Neuronal stem cell (in vitro differentiated cells): ENCODE data around the gene LDB2.

Experiments
- DNase-seq: peaks from one replicate; pipeline ENCODE4 v3.0.0-alpha.2; 2013; ENCODE audit warnings: low spot score
- H2AFZ ChIP-seq: one replicate; pipeline ENCODE4 v1.6.1; 2013; ENCODE audit warnings: mild to moderate bottlenecking, low read length, inconsistent platforms
- H2AK5ac ChIP-seq: 2 replicates; pipeline ENCODE4 v1.6.1; 2013; ENCODE audit warnings: low read depth, mild to moderate bottlenecking, inconsistent platforms, low read length, moderate library complexity, mixed read lengths
- H2BK120ac ChIP-seq: 2 replicates; pipeline ENCODE4 v1.6.1; 2013; ENCODE audit warnings: low read depth, mild to moderate bottlenecking, inconsistent platforms, low read length, moderate library complexity, mixed read lengths
- H2BK12ac ChIP-seq: one replicate; pipeline ENCODE4 v1.6.1; 2013; ENCODE audit warnings: low read length, inconsistent platforms
- H2BK15ac ChIP-seq: 2 replicates; pipeline ENCODE4 v1.6.1; 2013; ENCODE audit warnings: mild to moderate bottlenecking, low read length, inconsistent platforms, mixed read lengths
- H2BK5ac ChIP-seq: one replicate; pipeline ENCODE4 v1.6.1; 2013; ENCODE audit warnings: inconsistent platforms, mild to moderate bottlenecking, low read length, moderate library complexity
- H3K14ac ChIP-seq: one replicate; pipeline ENCODE4 v1.6.1; 2013; ENCODE audit warnings: low read length, inconsistent platforms
- H3K18ac ChIP-seq: 2 replicates; pipeline ENCODE4 v1.6.1; 2013; ENCODE audit warnings: low read length, inconsistent platforms
- H3K23ac ChIP-seq: 2 replicates; pipeline ENCODE4 v1.6.1; 2013; ENCODE audit warnings: low read depth, mild to moderate bottlenecking, mixed read lengths, low read length, inconsistent platforms; ENCODE audit not compliant: poor library complexity
- H3K27ac ChIP-seq: replicated peaks from 3 replicates; pipeline ENCODE4 v1.5.1; 2013; ENCODE audit warnings: low read length, inconsistent platforms
- H3K27me3 ChIP-seq, 3 experiments: 2 replicates each; pipeline ENCODE4 v1.6.1; 2013; ENCODE audit warnings: low read length in 3 of 3, mild to moderate bottlenecking in 2 of 3, inconsistent platforms in 1 of 3, low read depth in 1 of 3, mixed read lengths in 1 of 3, moderate library complexity in 1 of 3; ENCODE audit not compliant: control insufficient read depth in 3 of 3, insufficient read depth in 3 of 3
- H3K36me3 ChIP-seq, 2 donors: replicated peaks in 1 of 2; 2 replicates each; pipeline ENCODE4 v1.6.1; 2013; ENCODE audit warnings: low read length in 2 of 2; ENCODE audit not compliant: control insufficient read depth in 2 of 2, insufficient read depth in 2 of 2
- H3K4ac ChIP-seq: 2 replicates; pipeline ENCODE4 v1.6.1; 2013; ENCODE audit warnings: inconsistent platforms, mild to moderate bottlenecking, low read length, moderate library complexity
- H3K4me1 ChIP-seq, 2 donors: 1 replicate in 1 of 2; 2 replicates in 1 of 2; pipeline ENCODE4 v1.6.1; 2013; ENCODE audit warnings: low read length in 2 of 2, low read depth in 1 of 2; ENCODE audit not compliant: control insufficient read depth in 2 of 2, insufficient read depth in 1 of 2
- H3K4me2 ChIP-seq: one replicate; pipeline ENCODE4 v1.6.1; 2013; ENCODE audit warnings: mild to moderate bottlenecking, low read length, inconsistent platforms; ENCODE audit not compliant: insufficient read depth, poor library complexity, severe bottlenecking
- H3K4me3 ChIP-seq, 2 donors: 2 replicates each; pipeline ENCODE4 v1.5.1; 2013; ENCODE audit warnings: low read length in 2 of 2, mild to moderate bottlenecking in 2 of 2, inconsistent platforms in 1 of 2, moderate library complexity in 1 of 2
- H3K79me1 ChIP-seq: one replicate; pipeline ENCODE4 v1.6.1; 2013; ENCODE audit warnings: low read depth, mild to moderate bottlenecking, inconsistent platforms, low read length, moderate library complexity
- H3K9ac ChIP-seq: one replicate; pipeline ENCODE4 v1.6.1; 2013; ENCODE audit warnings: mild to moderate bottlenecking, low read depth, low read length, inconsistent platforms; ENCODE audit not compliant: poor library complexity
- H3K9me3 ChIP-seq, 2 donors: replicated peaks in 1 of 2; 2 replicates each; pipeline versions ENCODE3 to v1.6.1; 2013; ENCODE audit warnings: low read length in 2 of 2, mild to moderate bottlenecking in 2 of 2, inconsistent platforms in 1 of 2, low read depth in 1 of 2, mixed read lengths in 1 of 2, moderate library complexity in 1 of 2; ENCODE audit not compliant: control insufficient read depth in 2 of 2, insufficient read depth in 1 of 2
- H4K8ac ChIP-seq: one replicate; pipeline ENCODE4 v1.6.1; 2013; ENCODE audit warnings: low read depth, mild to moderate bottlenecking, inconsistent platforms, low read length, moderate library complexity
- H4K91ac ChIP-seq: one replicate; pipeline ENCODE4 v1.6.1; 2013; ENCODE audit warnings: low read length, low read depth, mild to moderate bottlenecking, inconsistent platforms; ENCODE audit not compliant: poor library complexity
- WGBS, 2 donors: extraction: QIAGEN DNeasy Blood & Tissue Kit; methylation state at CpG; one replicate each; pipeline ENCODE4 v1.1.7; 2013; ENCODE audit warnings: missing lambda C conversion rate in 2 of 2, mixed read lengths in 1 of 2; ENCODE audit not compliant: insufficient read length in 2 of 2, insufficient replicate concordance in 1 of 2; ENCODE audit errors: extremely low coverage in 2 of 2; 5-methylcytosine and 5-hydroxymethylcytosine counted together

The LDB2 gene

DNA sequence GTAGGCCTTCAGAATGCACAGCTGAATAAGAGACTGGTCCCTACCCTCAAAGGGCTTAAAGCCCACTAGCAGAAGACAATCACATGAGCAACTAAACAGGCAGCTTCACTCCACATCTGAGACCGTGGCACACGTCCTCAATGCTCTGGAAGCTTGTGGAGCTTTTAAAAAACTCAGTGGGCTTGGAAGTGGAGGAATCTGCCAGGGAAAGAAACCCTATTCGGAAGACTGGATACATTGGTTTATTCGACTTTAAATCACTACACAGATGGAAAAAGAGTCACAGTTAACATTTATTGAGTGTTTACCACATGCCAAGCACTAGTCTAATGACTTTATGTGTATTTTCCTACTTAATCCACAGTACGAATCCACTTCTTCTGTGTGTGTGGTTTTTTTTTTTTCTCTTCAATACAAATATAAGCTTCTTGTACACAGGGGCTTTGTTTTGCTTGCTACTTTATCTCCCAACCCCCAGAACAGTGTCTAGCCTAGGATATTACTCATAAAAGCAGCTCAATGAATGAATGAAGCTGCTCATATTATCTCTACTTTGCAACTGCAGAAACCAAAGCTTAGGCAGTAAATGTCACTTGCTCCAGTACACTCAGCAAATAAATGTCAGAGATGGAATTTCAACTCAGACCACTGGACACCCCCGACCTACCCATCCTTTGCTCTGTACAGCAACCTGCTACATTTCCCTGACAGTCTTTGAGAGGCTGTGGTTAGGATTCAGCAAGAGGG, 137.7 kb downstream of the LDB2 start:
- H3K27me3 ChIP-seq = no peaks in the 10 kb centered on the region
- no peak overlapping the region for H2BK5ac ChIP-seq
- H3K36me3 ChIP-seq = no peaks in the 10 kb centered on the region
- H4K91ac ChIP-seq = no peak overlapping the region
- H3K4me3 ChIP-seq = no peak overlapping the region
- no peak overlapping the region for H2AK5ac ChIP-seq
- no peaks in the 10 kb centered on the region for H3K79me1 ChIP-seq
- no peak overlapping the region for H3K23ac ChIP-seq
- no CpG with 5 or more reads among the region's 6 CpGs for WGBS, 2 donors
- no peak overlapping the region for H3K18ac ChIP-seq
- no peak overlapping the region for H4K8ac ChIP-seq
- no peak overlapping the region for H3K9ac ChIP-seq
- H3K4me1 ChIP-seq = peaks cover 2 to 6% of the 10 kb centered on the region in 2 donors
- H2BK15ac ChIP-seq = no peak overlapping the region
- H2BK120ac ChIP-seq = no peak overlapping the region
- H3K14ac ChIP-seq = no peak overlapping the region
- H3K9me3 ChIP-seq = no peaks in the 10 kb centered on the region
- no peak overlapping the region for H3K27ac ChIP-seq
- no peak overlapping the region for H3K4ac ChIP-seq
- no peak overlapping the region for H2BK12ac ChIP-seq
- H2AFZ ChIP-seq = no peak overlapping the region
- no peak for DNase-seq
- H3K4me2 ChIP-seq = no peak overlapping the region

DNA sequence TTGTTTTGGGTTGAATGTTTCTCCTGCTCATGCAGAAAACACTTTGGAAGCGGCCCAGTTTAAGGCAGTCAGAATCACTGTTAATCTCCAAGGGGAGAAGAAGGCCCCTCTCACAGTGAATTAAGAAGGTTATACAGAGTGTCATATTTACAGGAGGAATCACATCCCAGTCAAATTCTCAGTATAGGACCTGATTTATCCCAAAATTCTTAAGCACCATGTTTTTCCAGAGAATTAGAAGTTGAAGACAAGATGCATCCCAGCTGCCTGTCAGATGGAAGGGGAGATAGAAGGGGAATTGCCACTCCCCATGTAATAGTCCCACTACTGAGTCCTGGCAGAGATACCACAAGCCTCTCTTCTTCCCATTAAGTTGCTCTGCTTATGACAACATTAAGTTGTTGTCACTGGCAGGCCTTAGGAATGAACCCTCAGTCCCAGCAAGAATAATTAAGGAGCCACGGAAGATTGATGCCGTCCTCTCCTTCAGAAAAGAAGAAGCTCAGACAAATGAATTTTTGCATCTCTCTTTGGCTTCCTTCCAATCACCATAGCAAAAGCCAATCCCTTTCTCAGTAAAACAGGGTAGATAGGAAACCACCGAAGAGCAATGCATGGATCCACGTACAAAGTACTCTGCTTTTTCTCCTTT, 138.4 kb downstream of the LDB2 start:
- no peak overlapping the region for H3K4me3 ChIP-seq
- no peak overlapping the region for H2BK120ac ChIP-seq
- no peak overlapping the region for H3K4ac ChIP-seq
- H2AK5ac ChIP-seq = no peak overlapping the region
- WGBS, 2 donors = no CpG with 5 or more reads among the region's 5 CpGs
- no peak overlapping the region for H3K9ac ChIP-seq
- peaks cover 2 to 6% of the 10 kb centered on the region in 2 donors for H3K4me1 ChIP-seq
- no peak overlapping the region for H4K91ac ChIP-seq
- no peaks in the 10 kb centered on the region for H3K27me3 ChIP-seq
- no peak overlapping the region for H3K4me2 ChIP-seq
- H3K14ac ChIP-seq = no peak overlapping the region
- no peaks in the 10 kb centered on the region for H3K9me3 ChIP-seq
- no peak overlapping the region for H2AFZ ChIP-seq
- no peak overlapping the region for H3K23ac ChIP-seq
- no peak for DNase-seq
- no peaks in the 10 kb centered on the region for H3K79me1 ChIP-seq
- no peak overlapping the region for H2BK15ac ChIP-seq
- H4K8ac ChIP-seq = no peak overlapping the region
- no peak overlapping the region for H3K18ac ChIP-seq
- H2BK5ac ChIP-seq = no peak overlapping the region
- no peaks in the 10 kb centered on the region for H3K36me3 ChIP-seq
- no peak overlapping the region for H2BK12ac ChIP-seq
- H3K27ac ChIP-seq = no peak overlapping the region

DNA sequence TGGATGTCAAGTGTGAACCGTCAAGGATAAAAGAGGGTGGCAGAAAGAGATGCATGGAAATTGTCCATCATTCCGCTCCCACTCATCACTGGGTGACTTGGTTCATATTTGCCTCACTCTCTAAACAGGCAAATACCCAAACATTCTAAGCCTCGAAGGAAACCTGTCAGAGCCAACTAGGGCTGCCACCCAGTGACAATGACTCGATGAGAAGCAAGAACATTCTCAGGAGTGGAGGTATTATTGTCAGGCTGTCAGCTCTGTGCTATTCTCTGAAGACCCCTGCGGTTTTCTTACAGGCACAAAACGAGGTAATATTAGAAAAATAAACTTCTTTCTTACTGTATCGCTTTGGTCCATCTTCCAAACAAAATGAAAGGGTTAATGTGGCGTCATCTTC, 139.6 kb downstream of the LDB2 start:
- Histone ChIP-seq H3K9ac (no peak overlapping the region), H3K23ac (no peak overlapping the region), H3K18ac (no peak overlapping the region), H2BK120ac (no peak overlapping the region), H3K9me3 (no peaks in the 10 kb centered on the region), H3K36me3 (no peaks in the 10 kb centered on the region), H3K4me2 (no peak overlapping the region), H3K4me3 (no peak overlapping the region), H2AK5ac (no peak overlapping the region), H3K27ac (no peak overlapping the region), H4K8ac (no peak overlapping the region), H3K14ac (no peak overlapping the region), H4K91ac (no peak overlapping the region), H2BK15ac (no peak overlapping the region), H2BK5ac (no peak overlapping the region), H3K4ac (no peak overlapping the region), H3K27me3 (no peaks in the 10 kb centered on the region), H3K4me1 (peaks cover 2 to 6% of the 10 kb centered on the region in 2 donors), H2BK12ac (no peak overlapping the region), H3K79me1 (no peaks in the 10 kb centered on the region), H2AFZ (no peak overlapping the region)
- no CpG with 5 or more reads among the region's 8 CpGs for WGBS, 2 donors
- no peak for DNase-seq

DNA sequence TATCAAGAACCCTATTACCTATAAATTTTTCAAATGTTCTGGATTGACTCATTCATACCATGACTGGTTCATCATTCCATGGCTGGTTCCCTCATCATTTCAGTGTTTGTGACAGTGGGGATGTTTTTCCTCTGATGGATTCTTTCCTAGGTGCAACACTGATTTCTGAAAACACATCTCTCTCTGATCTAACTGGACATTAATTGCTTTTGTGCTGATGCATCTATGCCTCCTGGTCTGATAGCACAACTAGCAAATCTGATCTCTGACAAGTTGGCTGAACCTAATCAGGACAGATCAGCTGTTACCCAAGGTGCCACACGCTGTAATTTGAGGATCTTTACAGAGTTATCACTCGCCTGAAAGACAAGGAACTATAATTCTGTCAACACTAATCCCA, 140.2 kb downstream of the LDB2 start:
- H4K8ac ChIP-seq = no peak overlapping the region
- no peak overlapping the region for H3K18ac ChIP-seq
- H2BK5ac ChIP-seq = no peak overlapping the region
- H3K4ac ChIP-seq = no peak overlapping the region
- no peak overlapping the region for H2BK120ac ChIP-seq
- H3K9ac ChIP-seq = no peak overlapping the region
- no peak overlapping the region for H4K91ac ChIP-seq
- no peak overlapping the region for H2BK12ac ChIP-seq
- WGBS, 2 donors = no CpG with 5 or more reads among the region's 2 CpGs
- no peak overlapping the region for H2BK15ac ChIP-seq
- H3K27ac ChIP-seq = no peak overlapping the region
- no peak overlapping the region for H3K14ac ChIP-seq
- H3K4me2 ChIP-seq = no peak overlapping the region
- no peak for DNase-seq
- H3K4me3 ChIP-seq = no peak overlapping the region
- no peak overlapping the region for H2AK5ac ChIP-seq
- no peaks in the 10 kb centered on the region for H3K36me3 ChIP-seq
- no peaks in the 10 kb centered on the region for H3K9me3 ChIP-seq
- no peak overlapping the region for H2AFZ ChIP-seq
- peaks cover 2 to 6% of the 10 kb centered on the region in 2 donors for H3K4me1 ChIP-seq
- no peaks in the 10 kb centered on the region for H3K79me1 ChIP-seq
- no peaks in the 10 kb centered on the region for H3K27me3 ChIP-seq
- no peak overlapping the region for H3K23ac ChIP-seq
